B cell (primary cell): ENCODE results near the gene CFAP61.

Source experiments
- EZH2 ChIP-seq: IDR thresholded peaks from 2 replicates; pipeline ENCODE4 v1.6.1; 2012; ENCODE audit warnings: borderline replicate concordance, low read depth, mild to moderate bottlenecking, moderate library complexity, low read length; ENCODE audit not compliant: insufficient read depth, poor library complexity, severe bottlenecking
- TF ChIP-seq, protein P1 (sequence below): fragments of 200-600 bp; IDR thresholded peaks from one replicate; pipeline ENCODE4 v1.8.0; 2022; ENCODE audit warnings: antibody characterized with exemption, mild to moderate bottlenecking

DNA sequence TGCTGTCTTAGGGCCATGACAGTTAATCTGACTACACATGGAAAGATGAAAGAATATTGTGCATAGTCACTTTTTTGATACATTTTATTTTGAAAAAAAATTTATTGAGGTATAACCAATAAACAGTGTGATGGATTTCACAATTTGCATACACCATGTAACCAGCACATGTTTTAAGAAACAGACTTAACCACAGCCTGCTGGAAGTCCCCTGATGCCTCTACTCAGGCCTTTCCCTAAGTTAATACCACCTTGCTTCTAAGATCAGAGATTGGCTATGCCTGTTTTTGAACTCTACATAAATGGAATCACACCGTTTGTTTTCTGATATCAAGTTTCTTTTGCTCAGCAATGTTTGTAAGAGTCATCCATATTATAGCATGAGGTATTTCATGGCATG, 136.3 kb downstream of the CFAP61 start:
- TF ChIP-seq, protein P1, sequence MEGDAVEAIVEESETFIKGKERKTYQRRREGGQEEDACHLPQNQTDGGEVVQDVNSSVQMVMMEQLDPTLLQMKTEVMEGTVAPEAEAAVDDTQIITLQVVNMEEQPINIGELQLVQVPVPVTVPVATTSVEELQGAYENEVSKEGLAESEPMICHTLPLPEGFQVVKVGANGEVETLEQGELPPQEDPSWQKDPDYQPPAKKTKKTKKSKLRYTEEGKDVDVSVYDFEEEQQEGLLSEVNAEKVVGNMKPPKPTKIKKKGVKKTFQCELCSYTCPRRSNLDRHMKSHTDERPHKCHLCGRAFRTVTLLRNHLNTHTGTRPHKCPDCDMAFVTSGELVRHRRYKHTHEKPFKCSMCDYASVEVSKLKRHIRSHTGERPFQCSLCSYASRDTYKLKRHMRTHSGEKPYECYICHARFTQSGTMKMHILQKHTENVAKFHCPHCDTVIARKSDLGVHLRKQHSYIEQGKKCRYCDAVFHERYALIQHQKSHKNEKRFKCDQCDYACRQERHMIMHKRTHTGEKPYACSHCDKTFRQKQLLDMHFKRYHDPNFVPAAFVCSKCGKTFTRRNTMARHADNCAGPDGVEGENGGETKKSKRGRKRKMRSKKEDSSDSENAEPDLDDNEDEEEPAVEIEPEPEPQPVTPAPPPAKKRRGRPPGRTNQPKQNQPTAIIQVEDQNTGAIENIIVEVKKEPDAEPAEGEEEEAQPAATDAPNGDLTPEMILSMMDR, result no peak
- TF ChIP-seq EZH2, result no peak
